ENCODE measurements around the gene PEPD. TPM values are rescaled to one million over a fixed set of nuclear protein-coding genes. Genes with fewer than 3 reads are reported as not detected.

PEPD gene
- polyA plus RNA-seq, 4 donors = 159 to 1,330 (median 491) TPM

GRCh38 chr19:33426621-33427361 is 94.8 kb downstream of the PEPD start:
- Histone ChIP-seq H3K4me1 (ENCODE audit: control insufficient read depth in 3 of 3, insufficient read depth in 2 of 3, low read depth in 1 of 3, low read length in 2 of 3) (no peaks in the 10 kb centered on the region), H3K4me3 (ENCODE audit: low read depth in 1 of 3, low read length in 3 of 3) (no peak overlapping the region), H3K27ac (ENCODE audit: low read depth in 1 of 3, low read length in 2 of 3) (no peak overlapping the region), H3K36me3 (ENCODE audit: control insufficient read depth in 3 of 3, insufficient read depth in 2 of 3, low read depth in 1 of 3, low read length in 3 of 3) (peaks cover 0 to 4% (median 2%) of the 10 kb centered on the region in 3 donors), H3K9me3 (ENCODE audit: control insufficient read depth in 2 of 2, insufficient read depth in 1 of 2, low read depth in 1 of 2, low read length in 1 of 2) (no peaks in the 10 kb centered on the region), H3K27me3 (ENCODE audit: control insufficient read depth in 3 of 3, insufficient read depth in 3 of 3, low read length in 3 of 3) (no peaks in the 10 kb centered on the region)
- FAIRE-seq = no peak
- 81 to 90% (median 87%) methylated on average over 24 of the region's 24 CpGs for WGBS, 3 donors
- DNase-seq = no peak

- Histone ChIP-seq H3K4me1 (ENCODE audit: control insufficient read depth in 3 of 3, insufficient read depth in 2 of 3, low read depth in 1 of 3, low read length in 2 of 3) (no peaks in the 10 kb centered on the region), H3K27ac (ENCODE audit: low read depth in 1 of 3, low read length in 2 of 3) (no peak overlapping the region), H3K27me3 (ENCODE audit: control insufficient read depth in 3 of 3, insufficient read depth in 3 of 3, low read length in 3 of 3) (no peaks in the 10 kb centered on the region), H3K36me3 (ENCODE audit: control insufficient read depth in 3 of 3, insufficient read depth in 2 of 3, low read depth in 1 of 3, low read length in 3 of 3) (peaks cover 0 to 15% (median 2%) of the 10 kb centered on the region in 3 donors), H3K4me3 (ENCODE audit: low read depth in 1 of 3, low read length in 3 of 3) (no peak overlapping the region), H3K9me3 (ENCODE audit: control insufficient read depth in 2 of 2, insufficient read depth in 1 of 2, low read depth in 1 of 2, low read length in 1 of 2) (no peaks in the 10 kb centered on the region)
- DNase-seq (no peak), FAIRE-seq (no peak)
- WGBS, 3 donors = 85 to 91% (median 89%) methylated on average over 8 of the region's 8 CpGs
Measured at GRCh38 chr19:33424181-33424580, 97.4 kb downstream of the PEPD start.

GRCh38 chr19:33422369-33423180 is 99.0 kb downstream of the PEPD start:
- peaks cover 0 to 17% (median 2%) of the 10 kb centered on the region in 3 donors for H3K36me3 ChIP-seq (ENCODE audit: control insufficient read depth in 3 of 3, insufficient read depth in 2 of 3, low read depth in 1 of 3, low read length in 3 of 3)

GRCh38 chr19:33421368-33421767 is 100.2 kb downstream of the PEPD start:
- Histone ChIP-seq H3K4me1 (ENCODE audit: control insufficient read depth in 3 of 3, insufficient read depth in 2 of 3, low read depth in 1 of 3, low read length in 2 of 3) (peaks cover 0 to 4% (median 0%) of the 10 kb centered on the region in 3 donors), H3K4me3 (ENCODE audit: low read depth in 1 of 3, low read length in 3 of 3) (no peak overlapping the region), H3K27ac (ENCODE audit: low read depth in 1 of 3, low read length in 2 of 3) (no peak overlapping the region), H3K9me3 (ENCODE audit: control insufficient read depth in 2 of 2, insufficient read depth in 1 of 2, low read depth in 1 of 2, low read length in 1 of 2) (no peaks in the 10 kb centered on the region), H3K27me3 (ENCODE audit: control insufficient read depth in 3 of 3, insufficient read depth in 3 of 3, low read length in 3 of 3) (no peaks in the 10 kb centered on the region), H3K36me3 (ENCODE audit: control insufficient read depth in 3 of 3, insufficient read depth in 2 of 3, low read depth in 1 of 3, low read length in 3 of 3) (peaks cover 0 to 15% (median 2%) of the 10 kb centered on the region in 3 donors)
- DNase-seq (no peak), FAIRE-seq (no peak)
- 90 to 99% (median 98%) methylated on average over 7 of the region's 7 CpGs for WGBS, 3 donors

More at GRCh38 chr19:33422369-33423180, 99.0 kb downstream of the PEPD start:
- WGBS, 3 donors = 94 to 98% (median 95%) methylated on average over 3 of the region's 3 CpGs
- no peak overlapping the region for H3K27ac ChIP-seq (ENCODE audit: low read depth in 1 of 3, low read length in 2 of 3)
- no peaks in the 10 kb centered on the region for H3K4me1 ChIP-seq (ENCODE audit: control insufficient read depth in 3 of 3, insufficient read depth in 2 of 3, low read depth in 1 of 3, low read length in 2 of 3)
- no peaks in the 10 kb centered on the region for H3K9me3 ChIP-seq (ENCODE audit: control insufficient read depth in 2 of 2, insufficient read depth in 1 of 2, low read depth in 1 of 2, low read length in 1 of 2)
- DNase-seq (no peak), FAIRE-seq (no peak)
- no peaks in the 10 kb centered on the region for H3K27me3 ChIP-seq (ENCODE audit: control insufficient read depth in 3 of 3, insufficient read depth in 3 of 3, low read length in 3 of 3)
- H3K4me3 ChIP-seq (ENCODE audit: low read depth in 1 of 3, low read length in 3 of 3) = no peak overlapping the region

- Histone ChIP-seq H3K9me3 (ENCODE audit: control insufficient read depth in 2 of 2, insufficient read depth in 1 of 2, low read depth in 1 of 2, low read length in 1 of 2) (no peaks in the 10 kb centered on the region), H3K4me3 (ENCODE audit: low read depth in 1 of 3, low read length in 3 of 3) (no peak overlapping the region), H3K27me3 (ENCODE audit: control insufficient read depth in 3 of 3, insufficient read depth in 3 of 3, low read length in 3 of 3) (no peaks in the 10 kb centered on the region), H3K4me1 (ENCODE audit: control insufficient read depth in 3 of 3, insufficient read depth in 2 of 3, low read depth in 1 of 3, low read length in 2 of 3) (peaks cover 0 to 4% (median 0%) of the 10 kb centered on the region in 3 donors), H3K27ac (ENCODE audit: low read depth in 1 of 3, low read length in 2 of 3) (no peak overlapping the region), H3K36me3 (ENCODE audit: control insufficient read depth in 3 of 3, insufficient read depth in 2 of 3, low read depth in 1 of 3, low read length in 3 of 3) (peaks cover 0 to 17% (median 2%) of the 10 kb centered on the region in 3 donors)
- 84 to 95% (median 92%) methylated on average over 9 of the region's 9 CpGs for WGBS, 3 donors
- DNase-seq (no peak), FAIRE-seq (no peak)
Measured at GRCh38 chr19:33420821-33421220, 100.8 kb downstream of the PEPD start.

GRCh38 chr19:33419788-33420130 is 101.8 kb downstream of the PEPD start:
- WGBS, 3 donors = 66 to 82% (median 70%) methylated on average over 6 of the region's 6 CpGs
- DNase-seq (no peak), FAIRE-seq (no peak)
- Histone ChIP-seq H3K27me3 (ENCODE audit: control insufficient read depth in 3 of 3, insufficient read depth in 3 of 3, low read length in 3 of 3) (no peaks in the 10 kb centered on the region), H3K36me3 (ENCODE audit: control insufficient read depth in 3 of 3, insufficient read depth in 2 of 3, low read depth in 1 of 3, low read length in 3 of 3) (peaks cover 0 to 21% (median 2%) of the 10 kb centered on the region in 3 donors), H3K27ac (ENCODE audit: low read depth in 1 of 3, low read length in 2 of 3) (no peak overlapping the region), H3K9me3 (ENCODE audit: control insufficient read depth in 2 of 2, insufficient read depth in 1 of 2, low read depth in 1 of 2, low read length in 1 of 2) (no peaks in the 10 kb centered on the region), H3K4me3 (ENCODE audit: low read depth in 1 of 3, low read length in 3 of 3) (no peak overlapping the region), H3K4me1 (ENCODE audit: control insufficient read depth in 3 of 3, insufficient read depth in 2 of 3, low read depth in 1 of 3, low read length in 2 of 3) (peaks cover 0 to 4% (median 0%) of the 10 kb centered on the region in 3 donors)

GRCh38 chr19:33418871-33419787 is 102.5 kb downstream of the PEPD start:
- Histone ChIP-seq H3K27me3 (ENCODE audit: control insufficient read depth in 3 of 3, insufficient read depth in 3 of 3, low read length in 3 of 3) (no peaks in the 10 kb centered on the region), H3K4me3 (ENCODE audit: low read depth in 1 of 3, low read length in 3 of 3) (no peak overlapping the region), H3K9me3 (ENCODE audit: control insufficient read depth in 2 of 2, insufficient read depth in 1 of 2, low read depth in 1 of 2, low read length in 1 of 2) (no peaks in the 10 kb centered on the region), H3K36me3 (ENCODE audit: control insufficient read depth in 3 of 3, insufficient read depth in 2 of 3, low read depth in 1 of 3, low read length in 3 of 3) (peaks cover 0 to 22% (median 2%) of the 10 kb centered on the region in 3 donors), H3K4me1 (ENCODE audit: control insufficient read depth in 3 of 3, insufficient read depth in 2 of 3, low read depth in 1 of 3, low read length in 2 of 3) (peaks cover 0 to 4% (median 0%) of the 10 kb centered on the region in 3 donors), H3K27ac (ENCODE audit: low read depth in 1 of 3, low read length in 2 of 3) (no peak overlapping the region)
- FAIRE-seq (no peak), DNase-seq (no peak)
- WGBS, 3 donors = 86 to 91% (median 90%) methylated on average over 20 of the region's 20 CpGs

GRCh38 chr19:33418461-33418860 is 103.1 kb downstream of the PEPD start:
- DNase-seq (no peak), FAIRE-seq (no peak)
- WGBS, 3 donors = 86 to 92% (median 88%) methylated on average over 12 of the region's 12 CpGs
- H3K27me3 ChIP-seq (ENCODE audit: control insufficient read depth in 3 of 3, insufficient read depth in 3 of 3, low read length in 3 of 3) = no peaks in the 10 kb centered on the region
- H3K4me1 ChIP-seq (ENCODE audit: control insufficient read depth in 3 of 3, insufficient read depth in 2 of 3, low read depth in 1 of 3, low read length in 2 of 3) = peaks cover 0 to 4% (median 0%) of the 10 kb centered on the region in 3 donors
- no peaks in the 10 kb centered on the region for H3K9me3 ChIP-seq (ENCODE audit: control insufficient read depth in 2 of 2, insufficient read depth in 1 of 2, low read depth in 1 of 2, low read length in 1 of 2)
- peaks cover 0 to 22% (median 4%) of the 10 kb centered on the region in 3 donors for H3K36me3 ChIP-seq (ENCODE audit: control insufficient read depth in 3 of 3, insufficient read depth in 2 of 3, low read depth in 1 of 3, low read length in 3 of 3)
- H3K27ac ChIP-seq (ENCODE audit: low read depth in 1 of 3, low read length in 2 of 3) = no peak overlapping the region
- H3K4me3 ChIP-seq (ENCODE audit: low read depth in 1 of 3, low read length in 3 of 3) = no peak overlapping the region
